B cell (primary cell): Measurements from ENCODE around the gene APBA2.

Source experiments
- EZH2 ChIP-seq: IDR thresholded peaks from 2 replicates; pipeline ENCODE4 v1.6.1; 2012; ENCODE audit warnings: borderline replicate concordance, low read depth, mild to moderate bottlenecking, moderate library complexity, low read length; ENCODE audit not compliant: insufficient read depth, poor library complexity, severe bottlenecking
- TF ChIP-seq, protein P1 (sequence below): fragments of 200-600 bp; IDR thresholded peaks from one replicate; pipeline ENCODE4 v1.8.0; 2022; ENCODE audit warnings: antibody characterized with exemption, mild to moderate bottlenecking

DNA sequence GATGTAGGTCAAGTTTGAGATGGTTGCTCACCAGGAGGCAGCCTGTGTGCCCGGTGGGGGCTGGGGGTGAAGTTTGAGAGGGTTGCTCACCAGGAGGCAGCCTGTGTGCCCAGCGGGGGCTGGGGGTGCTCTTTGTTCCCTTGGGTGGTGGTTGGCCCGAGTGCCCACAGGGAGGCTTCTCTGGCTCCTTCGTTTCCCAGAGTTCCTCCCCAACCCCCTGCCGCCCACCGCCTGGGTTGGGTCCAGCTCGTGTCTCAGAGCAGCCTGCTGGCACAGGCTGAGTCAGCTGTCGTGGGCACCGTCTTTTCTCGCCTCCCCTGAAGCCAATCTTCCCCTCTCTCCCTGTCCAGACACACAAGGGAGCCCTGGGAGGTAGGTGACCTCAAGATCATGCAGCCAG lies 3.1 kb downstream of the APBA2 start:
- no peak for TF ChIP-seq EZH2
- TF ChIP-seq, protein P1, sequence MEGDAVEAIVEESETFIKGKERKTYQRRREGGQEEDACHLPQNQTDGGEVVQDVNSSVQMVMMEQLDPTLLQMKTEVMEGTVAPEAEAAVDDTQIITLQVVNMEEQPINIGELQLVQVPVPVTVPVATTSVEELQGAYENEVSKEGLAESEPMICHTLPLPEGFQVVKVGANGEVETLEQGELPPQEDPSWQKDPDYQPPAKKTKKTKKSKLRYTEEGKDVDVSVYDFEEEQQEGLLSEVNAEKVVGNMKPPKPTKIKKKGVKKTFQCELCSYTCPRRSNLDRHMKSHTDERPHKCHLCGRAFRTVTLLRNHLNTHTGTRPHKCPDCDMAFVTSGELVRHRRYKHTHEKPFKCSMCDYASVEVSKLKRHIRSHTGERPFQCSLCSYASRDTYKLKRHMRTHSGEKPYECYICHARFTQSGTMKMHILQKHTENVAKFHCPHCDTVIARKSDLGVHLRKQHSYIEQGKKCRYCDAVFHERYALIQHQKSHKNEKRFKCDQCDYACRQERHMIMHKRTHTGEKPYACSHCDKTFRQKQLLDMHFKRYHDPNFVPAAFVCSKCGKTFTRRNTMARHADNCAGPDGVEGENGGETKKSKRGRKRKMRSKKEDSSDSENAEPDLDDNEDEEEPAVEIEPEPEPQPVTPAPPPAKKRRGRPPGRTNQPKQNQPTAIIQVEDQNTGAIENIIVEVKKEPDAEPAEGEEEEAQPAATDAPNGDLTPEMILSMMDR: no peak
